Fibroblast of skin of scalp (primary cell): ENCODE data around the gene ZXDC. TPM values are rescaled to one million over a fixed set of nuclear protein-coding genes. Genes with fewer than 3 reads are reported as not detected.
A peak's percentile ranks its signal among the peaks of the same experiment; 100 is the strongest.

ENCODE experiments used
- DNase-seq: peaks from one replicate; pipeline ENCODE4 v3.0.0-alpha.2; 2013
- polyA plus RNA-seq, 2 experiments: library from polyadenylated mRNA; unstranded; fragments of 120-200 nt; gene quantifications; one replicate each; pipeline ENCODE4 v1.2.1, GENCODE V29; 2013; ENCODE audit not compliant: insufficient read length in 2 of 2

Gene ZXDC, protein sequence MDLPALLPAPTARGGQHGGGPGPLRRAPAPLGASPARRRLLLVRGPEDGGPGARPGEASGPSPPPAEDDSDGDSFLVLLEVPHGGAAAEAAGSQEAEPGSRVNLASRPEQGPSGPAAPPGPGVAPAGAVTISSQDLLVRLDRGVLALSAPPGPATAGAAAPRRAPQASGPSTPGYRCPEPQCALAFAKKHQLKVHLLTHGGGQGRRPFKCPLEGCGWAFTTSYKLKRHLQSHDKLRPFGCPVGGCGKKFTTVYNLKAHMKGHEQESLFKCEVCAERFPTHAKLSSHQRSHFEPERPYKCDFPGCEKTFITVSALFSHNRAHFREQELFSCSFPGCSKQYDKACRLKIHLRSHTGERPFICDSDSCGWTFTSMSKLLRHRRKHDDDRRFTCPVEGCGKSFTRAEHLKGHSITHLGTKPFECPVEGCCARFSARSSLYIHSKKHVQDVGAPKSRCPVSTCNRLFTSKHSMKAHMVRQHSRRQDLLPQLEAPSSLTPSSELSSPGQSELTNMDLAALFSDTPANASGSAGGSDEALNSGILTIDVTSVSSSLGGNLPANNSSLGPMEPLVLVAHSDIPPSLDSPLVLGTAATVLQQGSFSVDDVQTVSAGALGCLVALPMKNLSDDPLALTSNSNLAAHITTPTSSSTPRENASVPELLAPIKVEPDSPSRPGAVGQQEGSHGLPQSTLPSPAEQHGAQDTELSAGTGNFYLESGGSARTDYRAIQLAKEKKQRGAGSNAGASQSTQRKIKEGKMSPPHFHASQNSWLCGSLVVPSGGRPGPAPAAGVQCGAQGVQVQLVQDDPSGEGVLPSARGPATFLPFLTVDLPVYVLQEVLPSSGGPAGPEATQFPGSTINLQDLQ
- 13.8 TPM for polyA plus RNA-seq (2013, experiment 1 of 2; ENCODE audit: insufficient read length)
- polyA plus RNA-seq (2013, experiment 2 of 2; ENCODE audit: insufficient read length), result 14.4 TPM

DNA sequence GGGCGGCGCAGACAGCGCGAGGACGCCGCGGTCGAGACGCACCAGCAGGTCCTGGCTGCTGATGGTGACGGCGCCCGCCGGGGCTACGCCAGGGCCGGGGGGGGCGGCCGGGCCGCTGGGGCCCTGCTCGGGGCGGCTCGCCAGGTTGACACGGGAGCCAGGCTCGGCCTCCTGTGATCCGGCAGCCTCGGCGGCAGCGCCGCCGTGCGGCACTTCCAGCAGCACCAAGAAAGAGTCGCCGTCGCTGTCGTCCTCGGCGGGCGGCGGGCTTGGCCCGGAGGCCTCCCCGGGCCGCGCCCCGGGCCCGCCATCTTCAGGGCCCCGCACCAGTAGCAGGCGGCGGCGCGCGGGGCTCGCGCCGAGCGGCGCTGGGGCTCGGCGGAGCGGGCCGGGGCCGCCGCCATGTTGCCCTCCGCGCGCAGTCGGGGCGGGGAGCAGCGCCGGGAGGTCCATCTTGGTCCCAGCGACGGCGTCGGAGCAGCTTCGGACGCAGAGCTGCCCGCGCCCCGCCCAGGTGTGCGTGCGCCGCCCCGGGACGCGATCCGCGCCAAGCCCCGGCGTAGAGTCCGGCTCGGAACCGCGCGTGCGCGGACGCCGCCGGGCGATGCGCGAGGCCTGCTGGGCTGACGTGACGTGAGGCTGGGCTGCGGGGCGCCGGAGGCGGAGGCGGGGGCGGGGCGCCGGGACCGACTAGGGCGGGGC is at the start of gene ZXDC:
Gene ZXDC (minus strand): TSS at position 479 of the 702 bp plus-strand sequence. CDS start 26 bp downstream, at position 453.
- DNase-seq, result peak; percentile 96

DNA sequence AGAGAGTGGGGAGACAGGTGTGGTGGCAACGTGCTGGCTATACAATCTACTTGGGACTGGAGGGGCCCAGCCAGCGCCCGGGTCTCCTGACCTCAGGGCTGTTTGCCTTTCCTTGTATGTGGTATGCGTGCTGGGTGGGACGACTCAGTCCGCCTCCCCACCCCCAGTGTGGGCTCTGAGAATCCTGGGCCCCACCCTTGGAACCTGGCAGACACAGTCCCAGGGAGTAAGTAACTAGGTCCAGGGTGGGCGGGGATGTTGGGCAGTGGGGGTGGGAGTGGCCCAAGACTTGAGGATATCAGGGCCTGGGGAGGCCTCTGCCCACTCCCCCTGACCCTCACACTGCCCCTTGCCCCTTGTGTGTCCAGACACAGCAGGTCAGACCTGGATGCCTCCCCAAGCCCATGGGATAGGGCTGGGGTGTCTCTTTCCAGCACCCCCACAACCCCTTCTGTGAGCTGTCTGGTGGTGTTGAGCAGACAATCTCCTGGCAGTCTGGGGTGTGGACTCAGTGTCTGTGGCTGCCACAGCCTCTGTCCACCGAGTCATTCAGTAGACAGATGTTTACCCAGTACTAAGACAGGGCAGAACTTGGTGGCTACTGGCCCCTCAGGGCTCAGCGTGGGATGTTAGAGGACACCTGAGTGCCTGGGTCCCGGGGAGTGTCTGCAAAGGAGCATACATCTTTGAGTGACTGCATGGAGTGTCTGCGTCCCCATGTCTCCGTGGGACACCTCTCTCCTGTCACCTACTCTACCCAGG is 49.6 kb upstream of the ZXDC start:
- no peak for DNase-seq

DNA sequence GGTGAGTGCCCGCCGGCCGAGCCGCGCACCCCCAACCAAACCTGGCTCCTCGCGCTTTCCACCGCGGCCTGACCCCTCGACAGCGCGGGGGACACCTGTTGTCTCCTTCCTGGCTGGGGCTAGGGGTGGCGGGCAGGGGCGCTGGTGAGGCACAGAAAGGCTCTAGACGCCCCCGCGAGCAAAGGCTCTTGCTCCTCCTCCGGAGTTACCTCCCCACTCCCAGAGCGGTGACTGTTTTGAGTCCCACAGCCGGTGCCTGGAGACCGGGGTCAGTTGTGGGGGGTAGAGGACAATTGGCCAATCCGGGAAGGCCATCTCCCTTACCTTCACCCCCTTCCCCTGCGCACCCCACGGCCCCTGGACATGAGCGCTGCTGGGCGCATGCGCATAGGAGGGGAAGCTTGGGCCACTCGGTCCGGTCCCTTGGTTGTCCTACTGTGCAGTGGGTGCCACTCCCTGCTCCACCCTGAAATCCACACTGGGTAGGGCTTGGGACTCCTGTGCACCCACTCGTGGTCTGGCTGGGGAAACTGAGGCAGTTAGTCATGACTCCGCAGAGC is 48.8 kb upstream of the ZXDC start:
- no peak for DNase-seq

DNA sequence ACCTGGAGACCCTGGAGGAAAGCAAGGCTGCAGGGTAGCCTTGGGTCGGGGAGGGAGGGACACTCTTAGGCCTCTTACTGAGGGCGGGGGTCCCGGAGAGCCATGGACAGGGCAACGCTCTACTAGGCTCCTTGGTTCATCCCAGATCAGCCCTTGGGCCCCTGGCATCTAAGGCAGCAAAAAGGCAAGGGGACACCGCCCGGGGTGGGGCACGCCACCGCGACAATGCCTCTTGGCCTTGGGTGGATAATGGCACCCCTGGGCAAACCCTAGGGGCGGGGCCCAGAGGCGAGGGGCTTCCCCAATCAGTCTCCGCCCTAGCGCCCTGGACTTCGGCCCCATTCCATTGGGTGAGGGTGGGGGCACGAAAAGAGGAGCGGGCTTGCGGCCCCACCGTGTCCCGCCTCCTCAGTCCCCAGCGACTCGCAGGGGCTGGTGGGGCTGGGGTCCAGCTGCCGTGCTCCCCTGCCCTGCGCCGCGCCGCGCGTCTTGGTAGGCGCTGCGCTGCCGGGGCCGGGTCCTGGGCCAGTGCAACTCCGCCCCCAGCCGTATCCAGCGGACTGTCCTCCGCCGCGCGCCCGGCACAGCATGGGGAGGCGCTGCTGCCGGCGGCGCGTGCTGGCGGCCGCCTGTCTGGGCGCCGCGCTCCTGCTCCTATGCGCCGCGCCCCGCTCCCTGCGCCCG is 48.2 kb upstream of the ZXDC start, which contains the start of gene CHST13:
Gene CHST13 (plus strand): TSS at position 411 of the 684 bp plus-strand sequence. CDS start 178 bp downstream, at position 589.
- peak; percentile 36 for DNase-seq

DNA sequence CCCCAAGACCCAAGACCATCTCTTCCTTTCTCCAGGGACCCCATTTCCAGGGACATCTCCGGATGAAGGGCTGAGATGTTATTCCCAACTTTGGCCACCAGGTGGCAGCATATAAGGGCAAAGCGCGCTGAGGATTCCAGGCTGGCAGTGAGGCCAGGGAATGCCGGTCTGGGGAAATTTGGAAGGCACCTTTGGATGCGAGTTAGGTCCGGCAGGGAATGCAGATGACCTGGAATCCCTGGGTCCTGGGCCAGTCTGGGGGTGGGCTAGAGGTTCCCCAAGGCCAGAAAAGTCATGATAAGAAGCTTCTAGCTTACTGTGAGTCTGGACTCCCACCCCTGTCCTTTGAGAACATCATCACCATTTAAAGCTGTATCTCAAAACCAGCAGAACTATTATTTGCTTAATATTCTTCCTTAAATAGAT is 46.7 kb upstream of the ZXDC start:
- peak; percentile 58 for DNase-seq

DNA sequence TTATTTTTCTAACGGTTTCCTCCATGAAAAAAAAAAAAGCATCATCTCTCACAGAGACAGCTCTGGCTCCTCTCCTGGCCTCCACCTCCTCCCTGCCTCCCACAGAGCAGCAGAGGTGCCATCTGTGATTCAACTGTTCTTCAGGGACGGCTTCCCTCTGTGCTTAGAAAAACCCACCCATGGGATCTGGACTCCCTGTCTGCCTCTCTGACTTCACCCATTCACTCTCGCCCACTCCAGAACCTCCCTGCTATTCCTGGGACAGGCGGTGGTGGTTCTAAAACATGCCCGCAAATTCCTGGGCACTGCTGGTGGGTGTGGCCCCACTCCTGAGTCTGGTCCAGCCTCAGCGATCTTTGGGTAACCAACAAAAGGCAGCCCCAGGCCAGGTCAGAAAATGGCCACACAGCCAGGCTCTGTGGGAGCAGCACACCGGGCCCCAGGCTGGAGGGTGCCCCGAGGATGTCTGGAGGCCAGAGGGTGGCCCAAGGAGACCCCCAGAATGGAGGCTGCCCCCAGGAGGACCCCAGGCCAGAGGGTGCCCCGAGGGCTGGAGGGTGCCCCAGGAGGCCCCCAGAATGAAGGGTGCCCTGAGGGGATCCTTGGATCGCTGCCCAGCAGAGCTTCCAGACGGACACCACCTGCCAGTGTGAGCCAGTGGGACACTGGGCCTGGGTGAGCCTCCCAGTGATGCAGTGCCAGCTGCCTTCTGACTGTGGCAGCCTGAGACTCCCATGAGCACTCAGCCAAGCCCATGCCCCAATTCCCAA is 45.6 kb upstream of the ZXDC start:
- no peak for DNase-seq

DNA sequence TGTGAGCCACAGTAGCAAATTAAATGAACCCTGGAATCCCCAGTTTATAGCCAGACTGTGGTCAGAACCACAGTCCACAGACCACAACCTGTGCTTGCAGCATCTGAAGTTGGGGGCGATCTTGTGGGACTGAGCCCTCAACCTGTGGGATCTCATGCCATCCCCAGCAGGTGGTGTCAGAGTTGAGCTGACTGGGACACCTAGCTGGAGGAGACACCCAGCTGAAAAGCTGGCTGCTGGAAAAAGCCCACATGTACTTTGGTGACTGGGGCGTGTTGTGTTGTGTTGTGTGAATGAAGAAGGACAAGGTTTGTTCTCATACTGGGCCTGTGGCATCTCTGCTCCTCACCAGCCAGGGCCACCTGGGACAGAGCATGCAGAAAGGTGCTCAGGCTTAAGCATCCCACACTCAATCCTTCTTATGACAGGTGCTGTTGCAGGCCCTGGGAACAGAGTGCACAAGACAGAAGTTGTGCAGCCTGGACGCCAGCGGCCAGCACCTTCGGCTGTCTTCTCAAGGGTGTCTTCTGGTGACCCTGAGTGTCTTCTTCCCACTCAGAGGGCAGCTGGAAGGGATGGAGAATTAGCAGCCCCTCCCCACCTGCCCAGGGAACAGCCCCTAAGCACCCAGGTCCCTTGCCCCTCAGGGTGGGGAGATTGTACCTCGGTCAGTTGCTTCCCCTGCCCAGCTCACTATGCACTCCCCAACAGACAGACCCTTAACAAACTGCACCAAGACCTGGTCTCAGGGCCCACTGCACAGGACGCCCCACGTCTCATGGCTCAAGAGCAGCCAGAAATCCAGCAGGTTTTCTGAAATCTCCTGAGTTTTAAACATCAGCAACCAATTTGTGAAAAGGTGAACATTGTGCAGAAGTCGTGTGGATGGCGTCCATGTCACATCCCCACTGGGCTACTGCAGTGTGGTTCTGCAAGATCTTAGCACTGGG is 44.1 kb upstream of the ZXDC start:
- DNase-seq, result no peak

DNA sequence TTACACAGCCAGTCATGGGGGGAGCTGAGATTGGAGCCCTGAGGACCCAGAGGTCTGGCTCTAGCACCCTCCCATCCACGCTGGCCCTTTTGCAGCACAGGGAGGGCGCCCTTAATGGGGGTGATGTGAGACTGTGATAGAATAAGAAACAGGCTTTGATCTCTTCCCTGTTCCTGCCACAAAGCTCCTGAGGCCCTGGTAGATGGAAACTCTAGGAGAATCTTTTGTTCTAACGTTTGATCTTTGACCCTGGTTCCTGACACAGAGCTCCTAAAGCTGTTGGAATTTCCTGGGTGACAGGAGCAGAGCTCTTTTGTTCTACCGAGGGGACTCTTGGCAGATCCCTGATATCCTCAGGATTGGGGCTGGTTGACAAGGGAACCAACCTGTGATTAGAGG is 43.1 kb upstream of the ZXDC start:
- DNase-seq, result no peak

DNA sequence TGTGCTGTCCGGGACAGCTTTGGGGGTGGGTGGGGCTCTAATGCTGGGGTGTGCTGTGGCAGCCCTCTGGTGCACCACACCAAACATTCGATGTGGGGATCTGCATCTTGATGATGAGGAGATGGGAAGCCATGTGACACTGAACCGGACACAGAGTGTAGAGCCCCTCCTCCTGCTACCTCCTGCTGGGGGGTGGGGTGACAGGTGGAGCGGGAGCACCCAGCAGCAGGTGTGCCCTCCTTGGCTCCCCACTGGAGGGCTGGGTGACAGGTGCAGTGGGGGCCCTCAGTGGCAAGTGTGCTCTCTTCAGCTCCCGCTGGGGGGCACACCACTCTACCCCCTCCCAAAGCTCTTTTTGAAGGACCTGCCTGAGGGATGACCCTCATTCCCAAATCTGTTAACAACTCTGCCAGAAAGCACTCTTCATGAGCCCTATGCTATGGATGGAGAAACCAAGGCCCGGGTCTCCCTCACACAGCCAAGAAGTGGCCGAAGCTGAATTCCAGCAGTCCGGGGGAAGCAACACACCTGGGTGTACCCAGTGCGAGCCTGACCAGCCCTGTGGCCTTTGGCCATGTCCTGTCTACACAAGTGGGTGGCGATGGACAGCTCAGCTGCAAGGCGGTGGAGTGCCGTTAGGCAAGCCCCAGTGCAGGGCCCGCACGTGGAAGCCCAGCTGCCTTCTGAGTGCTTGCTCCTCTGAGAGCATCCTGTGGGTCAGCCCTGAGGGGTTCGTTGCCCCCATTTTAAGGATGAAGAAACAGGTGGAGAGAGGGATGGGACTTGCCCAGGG is 42.5 kb upstream of the ZXDC start:
- DNase-seq, result no peak

DNA sequence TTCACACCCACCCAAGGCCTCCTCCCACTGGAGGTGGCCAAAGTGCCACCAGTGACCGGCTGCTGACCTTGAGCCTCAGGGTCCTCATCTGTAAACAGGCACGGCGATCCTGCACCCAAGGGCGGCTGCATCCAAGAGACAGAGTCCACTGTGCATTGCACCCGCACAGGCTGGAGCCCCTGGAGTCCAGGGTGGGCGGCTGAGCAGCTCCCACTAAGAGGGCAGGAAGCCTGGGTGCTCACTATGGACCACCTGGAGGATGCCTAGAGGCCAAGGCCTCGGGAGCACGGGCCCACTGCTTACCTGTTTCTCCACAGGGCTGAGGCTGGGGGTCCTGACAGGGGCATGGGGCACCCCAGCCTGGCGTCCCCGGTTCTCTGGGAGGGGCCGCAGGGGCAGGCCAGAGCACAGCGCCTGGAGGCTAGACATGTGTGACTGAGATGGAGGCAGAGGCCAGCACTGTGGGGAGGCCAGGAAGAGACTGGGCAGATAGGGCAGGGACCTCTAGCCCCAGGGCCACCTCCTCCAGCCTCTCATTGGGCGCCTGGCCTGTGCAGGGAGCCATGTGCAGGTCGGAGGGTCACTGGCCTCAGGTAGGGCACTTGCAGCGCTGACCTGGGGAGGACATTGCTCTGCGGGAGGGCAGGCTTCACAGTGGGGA is 41.7 kb upstream of the ZXDC start, which contains the start of gene UROC1:
Gene UROC1 (minus strand): TSS at position 483 of the 661 bp plus-strand sequence. CDS start 54 bp downstream, at position 429.
- DNase-seq, result no peak

DNA sequence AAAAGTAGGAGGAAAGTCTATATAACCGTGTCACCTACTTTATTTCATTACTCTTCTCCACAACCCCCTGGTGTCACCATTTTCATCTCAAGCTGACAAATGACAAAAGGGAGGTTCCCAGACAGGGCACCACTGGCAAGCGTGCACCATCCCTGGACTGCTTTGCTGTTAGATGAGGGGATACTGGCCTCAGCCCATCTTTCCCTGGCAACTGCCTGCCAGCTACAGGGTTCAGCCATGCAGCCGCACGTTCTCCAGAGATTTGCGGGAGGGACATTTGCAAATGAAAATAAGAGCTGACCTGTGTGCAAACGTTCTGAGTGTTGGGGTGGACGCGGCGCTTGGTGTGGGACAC is 41.2 kb upstream of the ZXDC start:
- no peak for DNase-seq

DNA sequence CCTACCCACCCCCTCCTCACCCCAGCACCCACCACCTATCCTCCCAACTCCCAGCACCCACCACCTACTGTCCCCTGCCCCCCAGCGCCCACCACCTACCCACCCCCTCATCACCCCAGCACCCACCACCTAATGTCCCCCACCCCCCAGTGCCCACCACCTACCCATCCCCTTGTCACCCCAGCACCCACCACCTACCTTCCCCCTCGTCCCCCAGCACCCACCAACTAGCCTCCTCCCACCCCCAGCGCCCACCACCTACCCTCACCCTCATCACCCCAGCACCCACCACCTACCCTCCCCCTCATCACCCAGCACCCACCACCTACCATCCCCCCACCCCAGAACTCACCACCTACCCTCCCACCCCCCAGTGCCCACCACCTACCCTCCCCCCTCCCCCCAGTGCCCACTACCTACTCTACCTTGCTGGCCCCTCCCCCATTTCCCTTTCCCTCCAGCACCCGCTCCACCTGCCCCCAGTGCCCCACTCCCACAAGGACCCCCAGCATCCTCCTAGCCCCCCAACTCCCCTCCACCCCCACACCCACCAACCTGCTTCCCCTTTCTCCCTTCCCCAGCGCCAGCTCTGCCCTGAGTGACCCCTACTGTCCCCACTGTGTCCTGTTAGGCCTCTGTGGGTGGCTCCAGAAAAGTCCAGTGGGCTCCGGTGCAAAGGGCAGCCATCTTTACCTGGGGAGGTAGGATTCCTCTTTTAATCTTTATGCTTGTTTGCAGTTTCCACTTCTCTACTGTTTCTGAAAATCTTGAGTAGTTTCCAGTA is 40.7 kb upstream of the ZXDC start:
- DNase-seq, result no peak

DNA sequence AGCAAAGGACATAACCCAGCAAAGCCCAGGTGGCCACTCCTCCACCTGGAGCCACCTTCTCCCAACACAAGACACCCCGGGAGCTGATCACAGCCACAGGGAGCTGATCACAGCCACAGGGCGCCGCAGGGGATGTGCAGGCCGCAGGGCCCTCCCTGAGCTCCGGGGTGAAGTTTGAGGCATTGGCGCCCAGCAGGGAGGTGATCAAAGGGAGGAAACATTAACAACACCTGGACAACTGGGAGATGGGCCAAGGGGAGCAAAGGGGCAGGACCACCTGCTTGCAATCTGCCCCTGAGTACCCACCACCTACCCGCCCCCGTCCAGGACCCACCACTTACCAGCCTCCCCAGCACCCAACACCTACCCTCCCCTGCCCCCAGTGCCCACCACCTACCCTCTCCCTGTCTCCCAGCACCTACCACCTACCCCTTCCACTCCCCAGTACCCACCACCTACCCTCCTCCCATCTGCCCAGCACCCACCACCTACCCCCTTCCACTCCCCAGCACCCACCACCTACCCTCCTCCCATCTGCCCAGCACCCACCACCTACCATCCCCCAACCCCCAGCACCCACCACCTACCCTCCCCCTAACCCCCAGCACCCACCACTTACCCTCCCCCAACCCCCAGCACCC is 39.5 kb upstream of the ZXDC start:
- DNase-seq, result no peak

DNA sequence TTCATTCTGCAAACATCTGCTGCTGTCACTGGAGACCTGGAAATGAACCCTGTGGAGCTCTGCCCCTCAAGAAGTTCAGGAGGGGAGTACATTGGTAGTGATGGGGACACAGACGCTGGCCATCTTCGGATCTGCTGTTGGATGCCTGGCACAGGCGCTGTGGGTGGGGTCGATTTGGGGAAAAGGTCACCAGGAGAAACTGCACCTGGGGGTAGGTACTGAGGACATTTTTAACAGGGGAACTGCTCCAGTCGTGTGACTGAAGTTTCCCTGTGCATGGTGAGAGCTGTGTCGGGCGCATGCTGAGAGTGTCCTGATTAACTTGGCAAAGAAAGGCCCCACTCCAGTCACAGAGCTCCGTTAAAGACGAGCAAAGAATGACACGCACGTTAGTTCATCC is 38.5 kb upstream of the ZXDC start:
- DNase-seq, result no peak

DNA sequence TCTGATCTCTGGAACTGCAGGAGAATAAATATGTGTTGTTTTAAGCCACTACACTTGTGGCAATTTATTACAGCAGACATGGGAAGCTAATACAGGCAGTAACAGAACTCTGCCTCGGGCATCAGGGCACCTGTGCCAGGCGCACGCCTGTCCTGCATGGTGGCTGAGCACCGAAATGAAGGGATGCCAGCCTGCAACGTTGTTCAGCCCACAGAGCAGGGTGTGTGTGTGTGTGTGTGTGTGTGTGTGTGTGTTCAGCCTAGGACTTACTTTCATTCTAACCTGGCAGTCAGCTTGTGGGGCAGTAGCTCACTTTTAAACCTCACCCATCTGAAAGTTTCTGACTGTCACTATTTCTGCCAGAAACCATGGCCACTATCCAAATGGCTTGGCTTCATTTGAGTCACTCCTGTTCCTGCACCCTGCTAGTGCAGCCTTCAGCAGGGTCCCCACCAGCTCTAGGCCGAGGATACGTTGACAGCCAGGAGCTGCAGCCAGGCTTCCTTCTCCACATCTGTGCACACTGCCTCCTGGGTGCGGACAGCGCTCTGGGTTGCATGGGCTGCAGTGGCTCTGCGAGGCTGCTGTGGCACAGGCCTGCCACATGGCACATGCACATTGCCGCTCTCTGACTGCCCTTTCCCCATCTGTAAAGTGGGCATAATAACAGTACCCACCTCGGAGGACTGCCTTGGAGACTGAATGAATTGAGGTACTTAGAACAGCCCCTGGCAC is 37.4 kb upstream of the ZXDC start:
- DNase-seq, result no peak
